ENCODE data around the gene CTTN. TPM values are rescaled to one million over a fixed set of nuclear protein-coding genes. Genes with fewer than 3 reads are reported as not detected.

CTTN gene
- total and polyA plus RNA-seq, 8 donors = 68.7 to 130 (median 87.6) TPM

DNA sequence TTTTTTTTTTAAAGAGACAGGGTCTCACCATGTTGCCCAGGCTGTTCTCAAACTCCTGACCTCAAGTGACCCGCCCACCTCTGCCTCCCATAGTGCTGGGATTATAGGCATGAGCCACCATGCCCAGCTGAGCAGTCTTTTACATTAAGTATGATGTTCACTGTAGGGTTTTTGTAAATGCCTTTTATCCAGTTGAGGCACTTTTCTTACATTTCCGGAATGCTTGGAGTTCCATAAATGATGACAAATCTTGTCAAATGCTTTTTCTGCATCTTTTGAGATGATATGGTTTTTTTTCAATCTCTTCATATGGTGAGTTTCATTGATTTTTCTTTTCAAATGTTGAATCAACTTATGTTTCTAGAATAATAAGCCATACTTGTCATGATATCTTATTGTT lies 29.4 kb upstream of the CTTN start:
- DNase-seq (no peak), ATAC-seq (no peak)
- no peak overlapping the region for H3K4me3 ChIP-seq

GRCh38 chr11:70371241-70371640 lies 27.1 kb upstream of the CTTN start:
- WGBS, 2 donors = 78% methylated on average over 5 of the region's 5 CpGs
- TF ChIP-seq, protein P1, sequence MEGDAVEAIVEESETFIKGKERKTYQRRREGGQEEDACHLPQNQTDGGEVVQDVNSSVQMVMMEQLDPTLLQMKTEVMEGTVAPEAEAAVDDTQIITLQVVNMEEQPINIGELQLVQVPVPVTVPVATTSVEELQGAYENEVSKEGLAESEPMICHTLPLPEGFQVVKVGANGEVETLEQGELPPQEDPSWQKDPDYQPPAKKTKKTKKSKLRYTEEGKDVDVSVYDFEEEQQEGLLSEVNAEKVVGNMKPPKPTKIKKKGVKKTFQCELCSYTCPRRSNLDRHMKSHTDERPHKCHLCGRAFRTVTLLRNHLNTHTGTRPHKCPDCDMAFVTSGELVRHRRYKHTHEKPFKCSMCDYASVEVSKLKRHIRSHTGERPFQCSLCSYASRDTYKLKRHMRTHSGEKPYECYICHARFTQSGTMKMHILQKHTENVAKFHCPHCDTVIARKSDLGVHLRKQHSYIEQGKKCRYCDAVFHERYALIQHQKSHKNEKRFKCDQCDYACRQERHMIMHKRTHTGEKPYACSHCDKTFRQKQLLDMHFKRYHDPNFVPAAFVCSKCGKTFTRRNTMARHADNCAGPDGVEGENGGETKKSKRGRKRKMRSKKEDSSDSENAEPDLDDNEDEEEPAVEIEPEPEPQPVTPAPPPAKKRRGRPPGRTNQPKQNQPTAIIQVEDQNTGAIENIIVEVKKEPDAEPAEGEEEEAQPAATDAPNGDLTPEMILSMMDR (IDR thresholded peaks at IDR 0.05) = no peak
- FAIRE-seq (no peak), ATAC-seq (peak in 2 of 4 donors; percentile 24 to 27), DNase-seq (no peak)
- intact Hi-C loops (cut with DNase I) = no loop called here
- Histone ChIP-seq H3K36me3 (peaks cover 0 to 25% (median 11%) of the 10 kb centered on the region in 3 donors), H3K4me3 (no peak overlapping the region), H3K27ac (no peak overlapping the region), H3K4me1 (no peaks in the 10 kb centered on the region), H3K9me3 (no peaks in the 10 kb centered on the region), H3K27me3 (no peaks in the 10 kb centered on the region)

More for the DNA sequence above, 29.4 kb upstream of the CTTN start:
- intact Hi-C loops (cut with DNase I) = no loop called here
- no peaks in the 10 kb centered on the region for H3K4me1 ChIP-seq
- no peaks in the 10 kb centered on the region for H3K27me3 ChIP-seq
- no peaks in the 10 kb centered on the region for H3K9me3 ChIP-seq
- WGBS, 2 donors = 95% methylated on average over 2 of the region's 2 CpGs
- no peak for FAIRE-seq
- TF ChIP-seq, protein P1 (IDR thresholded peaks at IDR 0.05) = no peak
- H3K36me3 ChIP-seq = peaks cover 0 to 17% (median 11%) of the 10 kb centered on the region in 3 donors
- H3K27ac ChIP-seq = no peak overlapping the region

- intact Hi-C loops (cut with DNase I) = no loop called here
- H3K27ac ChIP-seq = no peak overlapping the region
- H3K4me1 ChIP-seq = no peaks in the 10 kb centered on the region
- no peak for FAIRE-seq
- TF ChIP-seq, protein P1 (IDR thresholded peaks at IDR 0.05) = no peak
- H3K4me3 ChIP-seq = no peak overlapping the region
- ATAC-seq = no peak
- no peak for DNase-seq
- WGBS, 2 donors = 94 to 97% methylated on average over 8 of the region's 8 CpGs
- H3K9me3 ChIP-seq = no peaks in the 10 kb centered on the region
- no peaks in the 10 kb centered on the region for H3K27me3 ChIP-seq
- peaks cover 0 to 33% (median 17%) of the 10 kb centered on the region in 3 donors for H3K36me3 ChIP-seq
These were observed 26.3 kb upstream of the CTTN start for GRCh38 chr11:70372076-70372475.

DNA sequence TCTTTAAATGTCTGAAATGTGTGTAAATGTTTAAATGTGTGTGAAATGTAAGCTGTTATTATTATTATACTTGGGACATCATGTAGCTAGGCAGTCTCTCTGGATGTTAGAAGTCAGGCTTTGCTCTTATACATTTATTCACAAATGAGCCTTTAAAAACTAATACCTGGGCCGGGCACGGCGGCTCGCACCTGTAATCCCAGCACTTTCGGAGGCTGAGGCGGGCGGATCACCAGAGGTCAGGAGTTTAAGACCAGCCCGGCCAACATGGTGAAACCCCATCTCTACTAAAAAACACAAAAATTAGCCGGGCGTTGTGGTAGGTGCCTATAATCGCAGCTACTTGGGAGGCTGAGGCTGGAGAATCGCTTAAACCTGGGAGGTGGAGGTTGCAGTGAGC lies 21.7 kb upstream of the CTTN start:
- H3K27ac ChIP-seq = no peak overlapping the region
- H3K27me3 ChIP-seq = no peaks in the 10 kb centered on the region
- 97% methylated on average over 12 of the region's 12 CpGs for WGBS, 2 donors
- H3K9me3 ChIP-seq = no peaks in the 10 kb centered on the region
- no peak overlapping the region for H3K4me3 ChIP-seq
- peaks cover 0 to 40% (median 19%) of the 10 kb centered on the region in 3 donors for H3K36me3 ChIP-seq
- TF ChIP-seq, protein P1 (IDR thresholded peaks at IDR 0.05) = no peak
- no peaks in the 10 kb centered on the region for H3K4me1 ChIP-seq
- DNase-seq (no peak), FAIRE-seq (no peak), ATAC-seq (no peak)
- intact Hi-C loops (cut with DNase I) = no loop called here

DNA sequence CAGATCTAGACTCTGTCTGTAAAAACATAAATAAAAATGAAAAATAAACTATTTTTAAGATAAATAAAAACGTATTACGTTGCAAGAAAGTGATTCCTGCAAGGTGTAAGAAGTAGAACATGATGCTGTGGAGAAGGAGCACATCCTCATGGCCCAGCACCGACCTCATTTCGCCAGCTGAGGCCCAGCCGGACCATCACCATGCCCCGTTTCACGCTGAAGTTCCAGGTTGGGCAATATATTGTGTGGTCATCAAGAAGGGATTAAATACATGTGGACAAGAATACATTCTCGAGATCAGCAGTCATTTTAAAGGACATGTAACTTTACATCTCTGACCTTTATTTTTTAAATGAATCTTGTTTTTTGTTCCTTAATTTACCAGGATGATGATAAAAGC lies 20.7 kb upstream of the CTTN start:
- FAIRE-seq = no peak
- WGBS, 2 donors = 90 to 93% methylated on average over 8 of the region's 8 CpGs
- intact Hi-C loops (cut with DNase I) = no loop called here

More for the DNA sequence above, 20.7 kb upstream of the CTTN start:
- ATAC-seq (no peak), DNase-seq (no peak)
- Histone ChIP-seq H3K27me3 (no peaks in the 10 kb centered on the region), H3K27ac (no peak overlapping the region), H3K9me3 (no peaks in the 10 kb centered on the region), H3K4me3 (no peak overlapping the region), H3K36me3 (peaks cover 0 to 35% (median 17%) of the 10 kb centered on the region in 3 donors), H3K4me1 (no peaks in the 10 kb centered on the region)
- TF ChIP-seq, protein P1 (IDR thresholded peaks at IDR 0.05) = no peak
